Measurements from ENCODE around the gene PCDHB14. TPM values are rescaled to one million over a fixed set of nuclear protein-coding genes. Genes with fewer than 3 reads are reported as not detected.
"Not testable (repeated sequence)": the region's sequence is repeated elsewhere in the genome, so short reads cannot be mapped to it uniquely, and the experiment has no call there.

Gene PCDHB14
- total and polyA plus RNA-seq, 2 donors (not counting 1 experiment from before 2014, with no cell fraction given), result not detected

GRCh38 chr5:141210849-141211248, 12.3 kb upstream of the PCDHB14 start:
- H3K27me3 ChIP-seq (replicated peaks in 1 of 4; ENCODE audit: control extremely low read depth in 1 of 4, control insufficient read depth in 3 of 4, insufficient read depth in 4 of 4, low read length in 3 of 4), result peaks cover 0 to 15% (median 11%) of the 10 kb centered on the region in 4 experiments
- peaks cover 48% of the 10 kb centered on the region for H3K27me3 Mint-ChIP-seq

GRCh38 chr5:141213656-141214339, 9.3 kb upstream of the PCDHB14 start, which contains the start of gene PCDHB13:
Gene PCDHB13, plus strand, starts transcription at chr5:141213919. Its CDS starts 205 bp downstream, at chr5:141214124.
- H4K20me1 ChIP-seq (ENCODE audit: control insufficient read depth, insufficient read depth, low read length, poor library complexity, severe bottlenecking); H3K4me3 ChIP-seq (ENCODE audit: control extremely low read depth in 1 of 5, extremely low read depth in 1 of 5, insufficient read depth in 1 of 5, low read depth in 2 of 5, low read length in 4 of 5); H3K9me3 Mint-ChIP-seq (ENCODE audit: insufficient read depth); H3K4me1 Mint-ChIP-seq; H3K4me2 ChIP-seq (replicated peaks; ENCODE audit: low read depth, low read length, poor library complexity, severe bottlenecking); H3K9ac ChIP-seq (ENCODE audit: low read length); H3K27ac Mint-ChIP-seq; POLR2A ChIA-PET; ATAC-seq (ENCODE audit: low read depth); H3K36me3 ChIP-seq (replicated peaks in 1 of 2; ENCODE audit: control extremely low read depth in 1 of 2, control insufficient read depth in 1 of 2, extremely low read depth in 1 of 2, insufficient read depth in 2 of 2, low read length in 1 of 2); DNase-seq; H3K4me1 ChIP-seq (ENCODE audit: control insufficient read depth in 2 of 2, insufficient read depth in 2 of 2, low read length in 2 of 2); H2AFZ ChIP-seq (ENCODE audit: insufficient read depth, low read depth, low read length, poor library complexity, severe bottlenecking); H3K27ac ChIP-seq (ENCODE audit: low read length in 2 of 2); H3K4me3 Mint-ChIP-seq; H3K79me2 ChIP-seq (ENCODE audit: control insufficient read depth, insufficient read depth, low read length); intact Hi-C loops (cut with micrococcal nuclease): not testable (repeated sequence)
- Histone ChIP-seq H3K27me3 (replicated peaks in 1 of 4; ENCODE audit: control extremely low read depth in 1 of 4, control insufficient read depth in 3 of 4, insufficient read depth in 4 of 4, low read length in 3 of 4) (peaks cover 0 to 13% (median 10%) of the 10 kb centered on the region in 4 experiments), H3K9me3 (ENCODE audit: control extremely low read depth in 1 of 3, control insufficient read depth in 2 of 3, insufficient read depth in 1 of 3, low read length in 2 of 3) (peaks cover 0 to 29% (median 11%) of the 10 kb centered on the region in 3 donors)
- WGBS (ENCODE audit: insufficient coverage), result 17% methylated on average over 1 of the region's 18 CpGs
- peaks cover 47% of the 10 kb centered on the region for H3K27me3 Mint-ChIP-seq
- CTCF ChIA-PET, result interaction anchor here (0.6 kb wide), 1 partner anchor 1206 kb away, joined by 3 read pairs; no protein-coding TSS in a partner anchor

More at GRCh38 chr5:141210849-141211248, 12.3 kb upstream of the PCDHB14 start:
- H4K20me1 ChIP-seq (ENCODE audit: control insufficient read depth, insufficient read depth, low read length, poor library complexity, severe bottlenecking); H3K4me2 ChIP-seq (replicated peaks; ENCODE audit: low read depth, low read length, poor library complexity, severe bottlenecking); H3K27ac ChIP-seq (ENCODE audit: low read length in 2 of 2); H3K4me1 Mint-ChIP-seq; H3K9ac ChIP-seq (ENCODE audit: low read length); H3K27ac Mint-ChIP-seq; H3K9me3 Mint-ChIP-seq (ENCODE audit: insufficient read depth); H3K79me2 ChIP-seq (ENCODE audit: control insufficient read depth, insufficient read depth, low read length); ATAC-seq (ENCODE audit: low read depth); H3K4me3 ChIP-seq (ENCODE audit: control extremely low read depth in 1 of 5, extremely low read depth in 1 of 5, insufficient read depth in 1 of 5, low read depth in 2 of 5, low read length in 4 of 5); H3K36me3 ChIP-seq (replicated peaks in 1 of 2; ENCODE audit: control extremely low read depth in 1 of 2, control insufficient read depth in 1 of 2, extremely low read depth in 1 of 2, insufficient read depth in 2 of 2, low read length in 1 of 2); DNase-seq; intact Hi-C loops (cut with micrococcal nuclease); POLR2A ChIA-PET; H3K4me1 ChIP-seq (ENCODE audit: control insufficient read depth in 2 of 2, insufficient read depth in 2 of 2, low read length in 2 of 2); H2AFZ ChIP-seq (ENCODE audit: insufficient read depth, low read depth, low read length, poor library complexity, severe bottlenecking); H3K4me3 Mint-ChIP-seq; CTCF ChIA-PET: not testable (repeated sequence)
- peaks cover 0 to 16% (median 4%) of the 10 kb centered on the region in 3 donors for H3K9me3 ChIP-seq (ENCODE audit: control extremely low read depth in 1 of 3, control insufficient read depth in 2 of 3, insufficient read depth in 1 of 3, low read length in 2 of 3)
- WGBS (ENCODE audit: insufficient coverage), result 22% methylated on average over 11 of the region's 27 CpGs

GRCh38 chr5:141214583-141214982, 8.6 kb upstream of the PCDHB14 start:
- H3K27ac ChIP-seq (ENCODE audit: low read length in 2 of 2); H4K20me1 ChIP-seq (ENCODE audit: control insufficient read depth, insufficient read depth, low read length, poor library complexity, severe bottlenecking); H3K4me1 Mint-ChIP-seq; CTCF ChIA-PET; H2AFZ ChIP-seq (ENCODE audit: insufficient read depth, low read depth, low read length, poor library complexity, severe bottlenecking); H3K4me1 ChIP-seq (ENCODE audit: control insufficient read depth in 2 of 2, insufficient read depth in 2 of 2, low read length in 2 of 2); H3K36me3 ChIP-seq (replicated peaks in 1 of 2; ENCODE audit: control extremely low read depth in 1 of 2, control insufficient read depth in 1 of 2, extremely low read depth in 1 of 2, insufficient read depth in 2 of 2, low read length in 1 of 2); H3K4me2 ChIP-seq (replicated peaks; ENCODE audit: low read depth, low read length, poor library complexity, severe bottlenecking); DNase-seq; H3K27ac Mint-ChIP-seq; H3K9me3 Mint-ChIP-seq (ENCODE audit: insufficient read depth); H3K4me3 ChIP-seq (ENCODE audit: control extremely low read depth in 1 of 5, extremely low read depth in 1 of 5, insufficient read depth in 1 of 5, low read depth in 2 of 5, low read length in 4 of 5); POLR2A ChIA-PET; H3K79me2 ChIP-seq (ENCODE audit: control insufficient read depth, insufficient read depth, low read length); ATAC-seq (ENCODE audit: low read depth); H3K4me3 Mint-ChIP-seq; H3K9ac ChIP-seq (ENCODE audit: low read length); H3K27me3 ChIP-seq (replicated peaks in 1 of 4; ENCODE audit: control extremely low read depth in 1 of 4, control insufficient read depth in 3 of 4, insufficient read depth in 4 of 4, low read length in 3 of 4); intact Hi-C loops (cut with micrococcal nuclease): not testable (repeated sequence)
- H3K27me3 Mint-ChIP-seq, result peaks cover 45% of the 10 kb centered on the region
- peaks cover 0 to 27% (median 11%) of the 10 kb centered on the region in 3 donors for H3K9me3 ChIP-seq (ENCODE audit: control extremely low read depth in 1 of 3, control insufficient read depth in 2 of 3, insufficient read depth in 1 of 3, low read length in 2 of 3)
- WGBS (ENCODE audit: insufficient coverage), result 66% methylated on average over 4 of the region's 12 CpGs

GRCh38 chr5:141215504-141215903, 7.6 kb upstream of the PCDHB14 start:
- H2AFZ ChIP-seq (ENCODE audit: insufficient read depth, low read depth, low read length, poor library complexity, severe bottlenecking); H3K4me1 ChIP-seq (ENCODE audit: control insufficient read depth in 2 of 2, insufficient read depth in 2 of 2, low read length in 2 of 2); H3K4me2 ChIP-seq (replicated peaks; ENCODE audit: low read depth, low read length, poor library complexity, severe bottlenecking); H3K79me2 ChIP-seq (ENCODE audit: control insufficient read depth, insufficient read depth, low read length); H3K4me3 ChIP-seq (ENCODE audit: control extremely low read depth in 1 of 5, extremely low read depth in 1 of 5, insufficient read depth in 1 of 5, low read depth in 2 of 5, low read length in 4 of 5); H3K9me3 Mint-ChIP-seq (ENCODE audit: insufficient read depth); POLR2A ChIA-PET; CTCF ChIA-PET; DNase-seq; H3K4me1 Mint-ChIP-seq; H3K4me3 Mint-ChIP-seq; H3K27ac Mint-ChIP-seq; intact Hi-C loops (cut with micrococcal nuclease); H3K9ac ChIP-seq (ENCODE audit: low read length); H4K20me1 ChIP-seq (ENCODE audit: control insufficient read depth, insufficient read depth, low read length, poor library complexity, severe bottlenecking); H3K36me3 ChIP-seq (replicated peaks in 1 of 2; ENCODE audit: control extremely low read depth in 1 of 2, control insufficient read depth in 1 of 2, extremely low read depth in 1 of 2, insufficient read depth in 2 of 2, low read length in 1 of 2); H3K27ac ChIP-seq (ENCODE audit: low read length in 2 of 2); H3K27me3 ChIP-seq (replicated peaks in 1 of 4; ENCODE audit: control extremely low read depth in 1 of 4, control insufficient read depth in 3 of 4, insufficient read depth in 4 of 4, low read length in 3 of 4); ATAC-seq (ENCODE audit: low read depth): not testable (repeated sequence)
- H3K27me3 Mint-ChIP-seq, result peaks cover 46% of the 10 kb centered on the region
- WGBS (ENCODE audit: insufficient coverage), result 40% methylated on average over 21 of the region's 40 CpGs
- peaks cover 0 to 21% (median 11%) of the 10 kb centered on the region in 3 donors for H3K9me3 ChIP-seq (ENCODE audit: control extremely low read depth in 1 of 3, control insufficient read depth in 2 of 3, insufficient read depth in 1 of 3, low read length in 2 of 3)
